Uterus (tissue), 2 donors: ENCODE data around the gene CKMT2.

Experiments used
- CTCF ChIP-seq, 4 experiments: fragments of 200-600 bp in 2 of 4; fragments of 450-650 bp in 2 of 4; sonication (generic) in 2 of 4; IDR thresholded peaks; one replicate each; pipeline ENCODE4 v1.5.1; 2016 to 2019; ENCODE audit warnings: antibody characterized with exemption in 4 of 4, mild to moderate bottlenecking in 2 of 4, moderate library complexity in 1 of 4
- POLR2A ChIP-seq, 2 donors: fragments of 450-650 bp; IDR thresholded peaks; one replicate each; pipeline ENCODE4 v1.6.1; 2016; ENCODE audit warnings: antibody characterized with exemption in 2 of 2, mild to moderate bottlenecking in 1 of 2, moderate library complexity in 1 of 2

GRCh38 chr5:81188962-81189361 is 44.2 kb upstream of the CKMT2 start:
- TF ChIP-seq CTCF (IDR thresholded peaks at IDR 0.05) (no peak), POLR2A (IDR thresholded peaks at IDR 0.05) (no peak)
